Measurements from ENCODE around the gene L3MBTL2. TPM values are rescaled to one million over a fixed set of nuclear protein-coding genes. Genes with fewer than 3 reads are reported as not detected.

Gene L3MBTL2
- 21.2 and 22.3 TPM in 2 replicates for total RNA-seq (2021)
- percentile 62 among the genes with signal in this experiment for Bru-seq, nascent RNA
- BruChase-seq, experiment 1, labeled RNA remaining after a 2-hour chase: percentile 67 among the genes with signal in this experiment
- BruChase-seq, experiment 2, labeled RNA remaining after a 6-hour chase: percentile 76 among the genes with signal in this experiment
- long read RNA-seq, transcript L3MBTL2-201 (17 exons, 3,296 nt): major isoform, 39 of 56 reads
- long read RNA-seq, partial matches to known transcripts: 5 of 56 reads
- long read RNA-seq, other reads (novel, unspliced or antisense): 12 of 56 reads

- CTCF ChIA-PET: no interaction called here
Measured at GRCh38 chr22:41204992-41205900, at the start of gene L3MBTL2. Gene L3MBTL2 (plus strand): TSS chr22:41205312. CDS start chr22:41205363, 51 bp downstream.

GRCh38 chr22:41157083-41157482 is 48.0 kb upstream of the L3MBTL2 start:
- Histone ChIP-seq H3K9me2 (ENCODE audit: insufficient read depth) (no peaks in the 10 kb centered on the region), H3K79me2 (ENCODE audit: low read depth) (no peaks in the 10 kb centered on the region), H3K9me3 (ENCODE audit: insufficient read depth, low read depth) (no peaks in the 10 kb centered on the region), H4K20me1 (ENCODE audit: insufficient read depth) (peaks cover 25% of the 10 kb centered on the region), H3K4me3 (no peak overlapping the region), H3K27me3 (ENCODE audit: insufficient read depth, low read depth) (no peaks in the 10 kb centered on the region), H3F3A (ENCODE audit: insufficient read depth, low read depth) (peaks cover 24% of the 10 kb centered on the region; the same call in 1 of the 2 replicates), H3K27ac (no peak overlapping the region), H3K36me3 (ENCODE audit: low read depth) (peaks cover 76% of the 10 kb centered on the region), H2AFZ (no peak overlapping the region), H3K4me2 (no peak overlapping the region), H3K4me1 (replicated peaks; ENCODE audit: insufficient read depth) (no peaks in the 10 kb centered on the region)
- ChIA-PET POLR2A (ENCODE audit: unreplicated experiment) (no interaction called here), CTCF (no interaction called here)
- intact Hi-C loops (cut with micrococcal nuclease; ENCODE audit: unreplicated experiment): no loop called here
- TF ChIP-seq CTCF (conservative IDR thresholded peaks at IDR 0.05) (no peak), EZH2 (IDR thresholded peaks at IDR 0.05; ENCODE audit: low read depth) (no peak)
- BruUV-seq (replicated peaks): no TSS peak
- DNase-seq: no peak

More at GRCh38 chr22:41204992-41205900, at the start of gene L3MBTL2:
- TSS peak; percentile 52 for BruUV-seq (replicated peaks)
- POLR2A ChIA-PET (ENCODE audit: unreplicated experiment): no interaction called here
- H3K27ac ChIP-seq: peak within 1 kb of the TSS; percentile 69
- H3K36me3 ChIP-seq (ENCODE audit: low read depth): 0 out of 2 replicates have a peak, but pooled peaks cover 4% of the 10 kb centered on the region
- peak within 1 kb of the TSS; percentile 97 for H2AFZ ChIP-seq
- H3K27me3 ChIP-seq (ENCODE audit: insufficient read depth, low read depth): no peaks in the 10 kb centered on the region
- peaks cover 17% of the 10 kb centered on the region; the same call in 1 of the 2 replicates for H3F3A ChIP-seq (ENCODE audit: insufficient read depth, low read depth)
- peak within 1 kb of the TSS; percentile 92 for H3K4me2 ChIP-seq
- no peak for TF ChIP-seq EZH2 (IDR thresholded peaks at IDR 0.05; ENCODE audit: low read depth)
- TF ChIP-seq CTCF (conservative IDR thresholded peaks at IDR 0.05): no peak
- DNase-seq: peak; percentile 94 to 97
- H3K9me2 ChIP-seq (ENCODE audit: insufficient read depth): no peaks in the 10 kb centered on the region
- H3K4me3 ChIP-seq: peak within 1 kb of the TSS; percentile 96
- H3K4me1 ChIP-seq (replicated peaks; ENCODE audit: insufficient read depth): peaks cover 15% of the 10 kb centered on the region
- no peaks in the 10 kb centered on the region for H4K20me1 ChIP-seq (ENCODE audit: insufficient read depth)
- intact Hi-C loops (cut with micrococcal nuclease; ENCODE audit: unreplicated experiment): no loop called here
- peaks cover 25% of the 10 kb centered on the region for H3K79me2 ChIP-seq (ENCODE audit: low read depth)
- H3K9me3 ChIP-seq (ENCODE audit: insufficient read depth, low read depth): no peaks in the 10 kb centered on the region

GRCh38 chr22:41169157-41169556 is 36.0 kb upstream of the L3MBTL2 start:
- H3K9me2 ChIP-seq (ENCODE audit: insufficient read depth): no peaks in the 10 kb centered on the region
- H3K36me3 ChIP-seq (ENCODE audit: low read depth): peaks cover 70% of the 10 kb centered on the region
- TF ChIP-seq EZH2 (IDR thresholded peaks at IDR 0.05; ENCODE audit: low read depth) (no peak), CTCF (conservative IDR thresholded peaks at IDR 0.05) (no peak)
- no peak overlapping the region for H3K4me3 ChIP-seq
- intact Hi-C loops (cut with micrococcal nuclease; ENCODE audit: unreplicated experiment): no loop called here
- no peaks in the 10 kb centered on the region for H3K4me1 ChIP-seq (replicated peaks; ENCODE audit: insufficient read depth)
- no peak overlapping the region for H2AFZ ChIP-seq
- no peak overlapping the region for H3K4me2 ChIP-seq
- H3K27me3 ChIP-seq (ENCODE audit: insufficient read depth, low read depth): no peaks in the 10 kb centered on the region
- H4K20me1 ChIP-seq (ENCODE audit: insufficient read depth): peaks cover 5% of the 10 kb centered on the region; the same call in 1 of the 2 replicates
- no peaks in the 10 kb centered on the region for H3K79me2 ChIP-seq (ENCODE audit: low read depth)
- BruUV-seq (replicated peaks): no TSS peak
- H3F3A ChIP-seq (ENCODE audit: insufficient read depth, low read depth): peaks cover 34% of the 10 kb centered on the region; the same call in 1 of the 2 replicates
- DNase-seq: no peak
- no peak overlapping the region for H3K27ac ChIP-seq
- ChIA-PET CTCF (interaction anchor here (0.6 kb wide), 2 partner anchors 13 to 224 kb away, joined by 4 to 8 read pairs; no protein-coding TSS in a partner anchor), POLR2A (ENCODE audit: unreplicated experiment) (interaction anchor here (0.6 kb wide), 2 partner anchors 396 to 1778 kb away, joined by 3 to 4 read pairs; no protein-coding TSS in a partner anchor)
- no peaks in the 10 kb centered on the region for H3K9me3 ChIP-seq (ENCODE audit: insufficient read depth, low read depth)
